HepG2 (cell line): ENCODE measurements around the gene PPP1R27. TPM values are rescaled to one million over a fixed set of nuclear protein-coding genes. Genes with fewer than 3 reads are reported as not detected.
A peak's percentile ranks its signal among the peaks of the same experiment; 100 is the strongest.

ENCODE experiments used
- HNRNPL ChIP-seq: fragments of 200-400 bp; formaldehyde crosslinking; IDR thresholded peaks from 2 replicates; pipeline ENCODE4 v1.6.1; 2017; ENCODE audit warnings: mild to moderate bottlenecking, low read depth, low read length
- SMC3 ChIP-seq: IDR thresholded peaks from 2 replicates; pipeline ENCODE4 v1.6.1; 2011; ENCODE audit warnings: low read length, improper control_type of control experiment
- ZFP1 ChIP-seq: IDR thresholded peaks from 2 replicates; pipeline ENCODE4 v1.6.1; 2016
- ZNF263 ChIP-seq: sonication (generic); formaldehyde crosslinking; IDR thresholded peaks from 2 replicates; pipeline ENCODE4 v1.4.0; 2020; ENCODE audit warnings: missing genetic modification reagents
- ZNF274 ChIP-seq: sonication (generic); formaldehyde crosslinking; IDR thresholded peaks from 2 replicates; pipeline ENCODE4 v1.5.1; 2020; ENCODE audit warnings: mild to moderate bottlenecking, missing genetic modification reagents
- ZNF839 ChIP-seq: sonication (generic); formaldehyde crosslinking; IDR thresholded peaks from 2 replicates; pipeline ENCODE4 v1.4.0; 2020; ENCODE audit warnings: missing genetic modification reagents, mild to moderate bottlenecking, borderline replicate concordance
- polyA plus RNA-seq, 8 experiments: library from polyadenylated mRNA; depleted of rRNA in 3 of 8; stranded (reverse) in 7 of 8; unstranded in 1 of 8; fragments of >200 nt; fragmentation: Illumina TruSeq in 4 of 8; extraction: Trizol in 4 of 8; gene quantifications; 2 replicates each; pipeline versions ENCODE4 v1.2.1 to v1.2.3, GENCODE V29; 2011 to 2016; ENCODE audit warnings: low read depth in 4 of 8, missing spikeins in 1 of 8, mixed read lengths in 1 of 8; ENCODE audit not compliant: insufficient read depth in 1 of 8
- total RNA-seq, 5 experiments: library from RNA; depleted of rRNA; stranded (reverse); fragments of >200 nt; fragmentation: Illumina TruSeq; extraction: Trizol; gene quantifications; 2 replicates each; pipeline ENCODE4 v1.2.3, GENCODE V29; 2016; ENCODE audit warnings: low read depth in 1 of 5
- TF ChIP-seq, protein P1 (sequence below): sonication (generic); formaldehyde crosslinking; IDR thresholded peaks from 2 replicates; pipeline ENCODE4 v1.4.0; 2020; ENCODE audit warnings: missing genetic modification reagents, borderline replicate concordance
- TF ChIP-seq, protein P2 (sequence below): sonication (generic); formaldehyde crosslinking; IDR thresholded peaks from 2 replicates; pipeline ENCODE4 v1.9.0; 2022; ENCODE audit warnings: low read depth, missing genetic modification reagents
- TF ChIP-seq, protein P3 (sequence below): sonication (generic); formaldehyde crosslinking; IDR thresholded peaks from 2 replicates; pipeline ENCODE4 v1.4.0; 2020; ENCODE audit warnings: missing genetic modification reagents, low read depth, mild to moderate bottlenecking, borderline replicate concordance

The PPP1R27 gene
- total and polyA plus RNA-seq, 2 of the 13 experiments (the other 11 are each of a cell fraction or from before 2014, with no cell fraction given): 0.17 to 1.00 TPM

DNA sequence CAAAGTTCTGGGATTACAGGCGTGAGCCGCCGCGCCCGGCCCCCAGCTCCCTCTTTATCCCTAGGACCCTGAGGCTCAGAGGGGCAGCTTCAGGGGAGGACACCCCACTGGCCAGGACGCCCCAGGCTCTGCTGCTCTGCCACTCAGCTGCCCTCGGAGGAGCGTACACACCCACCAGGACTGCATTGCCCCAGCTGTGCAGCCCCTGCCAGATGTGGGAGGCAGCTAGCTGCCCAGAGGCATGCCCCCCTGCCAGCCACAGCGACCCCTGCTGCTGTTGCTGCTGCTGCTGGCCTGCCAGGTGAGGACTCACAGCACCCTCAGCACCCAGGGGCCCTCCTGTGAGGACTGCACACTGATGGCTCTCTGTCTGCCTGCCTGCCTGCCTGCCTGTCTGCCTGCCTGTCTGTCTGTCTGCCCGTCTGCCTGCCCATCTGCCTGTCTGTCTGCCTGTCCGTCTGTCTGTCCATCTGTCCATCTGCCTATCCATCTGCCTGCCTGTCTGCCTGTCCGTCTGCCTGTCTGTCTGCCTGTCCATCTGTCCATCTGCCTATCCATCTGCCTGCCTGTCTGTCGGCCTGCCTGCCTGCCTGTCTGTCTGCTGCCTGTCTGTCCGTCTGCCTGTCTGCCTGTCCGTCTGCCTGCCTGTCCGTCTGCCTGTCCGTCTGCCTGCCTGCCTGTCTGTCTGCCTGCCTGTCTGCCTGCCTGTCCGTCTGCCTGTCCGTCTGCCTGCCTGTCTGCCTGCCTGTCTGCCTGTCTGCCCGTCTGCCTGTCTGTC lies 25.9 kb downstream of the PPP1R27 start (continued):
- TF ChIP-seq, protein P1, sequence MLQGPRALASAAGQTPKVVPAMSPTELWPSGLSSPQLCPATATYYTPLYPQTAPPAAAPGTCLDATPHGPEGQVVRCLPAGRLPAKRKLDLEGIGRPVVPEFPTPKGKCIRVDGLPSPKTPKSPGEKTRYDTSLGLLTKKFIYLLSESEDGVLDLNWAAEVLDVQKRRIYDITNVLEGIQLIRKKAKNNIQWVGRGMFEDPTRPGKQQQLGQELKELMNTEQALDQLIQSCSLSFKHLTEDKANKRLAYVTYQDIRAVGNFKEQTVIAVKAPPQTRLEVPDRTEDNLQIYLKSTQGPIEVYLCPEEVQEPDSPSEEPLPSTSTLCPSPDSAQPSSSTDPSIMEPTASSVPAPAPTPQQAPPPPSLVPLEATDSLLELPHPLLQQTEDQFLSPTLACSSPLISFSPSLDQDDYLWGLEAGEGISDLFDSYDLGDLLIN: no peak
- 0 out of 2 replicates have a peak, but pooled peaks have one; percentile 28 for TF ChIP-seq ZNF839 (CRISPR knock-in tag)
- peak; percentile 97 for TF ChIP-seq ZNF274
- TF ChIP-seq, protein P2, sequence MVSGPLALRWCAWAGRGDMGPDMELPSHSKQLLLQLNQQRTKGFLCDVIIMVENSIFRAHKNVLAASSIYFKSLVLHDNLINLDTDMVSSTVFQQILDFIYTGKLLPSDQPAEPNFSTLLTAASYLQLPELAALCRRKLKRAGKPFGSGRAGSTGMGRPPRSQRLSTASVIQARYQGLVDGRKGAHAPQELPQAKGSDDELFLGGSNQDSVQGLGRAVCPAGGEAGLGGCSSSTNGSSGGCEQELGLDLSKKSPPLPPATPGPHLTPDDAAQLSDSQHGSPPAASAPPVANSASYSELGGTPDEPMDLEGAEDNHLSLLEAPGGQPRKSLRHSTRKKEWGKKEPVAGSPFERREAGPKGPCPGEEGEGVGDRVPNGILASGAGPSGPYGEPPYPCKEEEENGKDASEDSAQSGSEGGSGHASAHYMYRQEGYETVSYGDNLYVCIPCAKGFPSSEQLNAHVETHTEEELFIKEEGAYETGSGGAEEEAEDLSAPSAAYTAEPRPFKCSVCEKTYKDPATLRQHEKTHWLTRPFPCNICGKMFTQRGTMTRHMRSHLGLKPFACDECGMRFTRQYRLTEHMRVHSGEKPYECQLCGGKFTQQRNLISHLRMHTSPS (CRISPR knock-in tag): peak; percentile 53; the same call in 1 of the 2 replicates
- TF ChIP-seq, protein P3, sequence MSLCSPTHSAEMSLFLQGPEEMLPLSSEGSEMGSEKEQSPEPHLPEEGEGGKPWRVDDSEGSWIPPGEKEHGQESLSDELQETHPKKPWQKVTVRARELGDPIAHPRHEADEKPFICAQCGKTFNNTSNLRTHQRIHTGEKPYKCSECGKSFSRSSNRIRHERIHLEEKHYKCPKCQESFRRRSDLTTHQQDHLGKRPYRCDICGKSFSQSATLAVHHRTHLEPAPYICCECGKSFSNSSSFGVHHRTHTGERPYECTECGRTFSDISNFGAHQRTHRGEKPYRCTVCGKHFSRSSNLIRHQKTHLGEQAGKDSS (CRISPR knock-in tag): peak; percentile 53; the same call in 1 of the 2 replicates
- TF ChIP-seq ZNF263 (CRISPR knock-in tag): peak; percentile 72
- TF ChIP-seq HNRNPL: peak; percentile 98
- peak; percentile 14; the same call in 1 of the 2 replicates for TF ChIP-seq SMC3
- TF ChIP-seq ZFP1 (CRISPR knock-in tag): no peak
